Measurements from ENCODE around the gene RMI1.

Gene RMI1

GRCh38 chr9:84001621-84002020 lies 21.0 kb downstream of the RMI1 start:
- no peak for ATAC-seq
- TF ChIP-seq PATZ1 (CRISPR knock-in tag; IDR thresholded peaks at IDR 0.05; ENCODE audit: borderline replicate concordance) (no peak), ZC3H10 (CRISPR knock-in tag; IDR thresholded peaks at IDR 0.05) (no peak), TCF4 (CRISPR knock-in tag; IDR thresholded peaks at IDR 0.05; ENCODE audit: borderline replicate concordance) (no peak), OSR1 (CRISPR knock-in tag; IDR thresholded peaks at IDR 0.05) (no peak), ZNF70 (CRISPR knock-in tag; IDR thresholded peaks at IDR 0.05) (no peak)

GRCh38 chr9:84002344-84002743 lies 21.7 kb downstream of the RMI1 start:
- ATAC-seq = peak; percentile 33; the same call in 1 of the 3 replicates
- TF ChIP-seq TOX (CRISPR knock-in tag; IDR thresholded peaks at IDR 0.05; ENCODE audit: borderline replicate concordance) (no peak), ARNTL (CRISPR knock-in tag; IDR thresholded peaks at IDR 0.05; ENCODE audit: borderline replicate concordance, low read depth) (no peak), TCF4 (CRISPR knock-in tag; IDR thresholded peaks at IDR 0.05; ENCODE audit: borderline replicate concordance) (no peak), ZFP3 (CRISPR knock-in tag; IDR thresholded peaks at IDR 0.05) (no peak), PATZ1 (CRISPR knock-in tag; IDR thresholded peaks at IDR 0.05; ENCODE audit: borderline replicate concordance) (no peak), ZC3H10 (CRISPR knock-in tag; IDR thresholded peaks at IDR 0.05) (no peak), ZNF70 (CRISPR knock-in tag; IDR thresholded peaks at IDR 0.05) (no peak), CSDC2 (CRISPR knock-in tag; IDR thresholded peaks at IDR 0.05) (no peak), SNAI2 (CRISPR knock-in tag; IDR thresholded peaks at IDR 0.05) (no peak), CREB5 (CRISPR knock-in tag; IDR thresholded peaks at IDR 0.05; ENCODE audit: low read depth) (no peak), ISL1 (CRISPR knock-in tag; IDR thresholded peaks at IDR 0.05) (no peak), ZFP30 (CRISPR knock-in tag; IDR thresholded peaks at IDR 0.05) (no peak), BACH2 (CRISPR knock-in tag; IDR thresholded peaks at IDR 0.05; ENCODE audit: borderline replicate concordance) (no peak), PPARA (CRISPR knock-in tag; IDR thresholded peaks at IDR 0.05; ENCODE audit: borderline replicate concordance) (no peak), TSHZ2 (CRISPR knock-in tag; IDR thresholded peaks at IDR 0.05) (no peak), ZNF8 (CRISPR knock-in tag; IDR thresholded peaks at IDR 0.05) (no peak), ZNF565 (CRISPR knock-in tag; conservative IDR thresholded peaks at IDR 0.05; ENCODE audit: low read depth) (no peak), GLIS3 (CRISPR knock-in tag; IDR thresholded peaks at IDR 0.05) (no peak)

- no peak for ATAC-seq
- TF ChIP-seq ZNF8 (CRISPR knock-in tag; IDR thresholded peaks at IDR 0.05) (no peak), RARB (CRISPR knock-in tag; IDR thresholded peaks at IDR 0.05) (no peak), PATZ1 (CRISPR knock-in tag; IDR thresholded peaks at IDR 0.05; ENCODE audit: borderline replicate concordance) (no peak), ZFP3 (CRISPR knock-in tag; IDR thresholded peaks at IDR 0.05) (no peak), ISL1 (CRISPR knock-in tag; IDR thresholded peaks at IDR 0.05) (no peak)
These were observed 22.6 kb downstream of the RMI1 start for GRCh38 chr9:84003246-84003645.
